ENCODE results near the gene WASF2. TPM values are rescaled to one million over a fixed set of nuclear protein-coding genes. Genes with fewer than 3 reads are reported as not detected.

The WASF2 gene
- total RNA-seq, 1 experiment from 2014 or later = 9.7 TPM

GRCh38 chr1:27523337-27524020, 33.5 kb upstream of the WASF2 start:
- DNase-seq (ENCODE audit: low read depth, low spot score) = no peak
- in situ Hi-C loops (cut with HindIII; ENCODE audit: low pct_unique_long_range_greater_than_20kb, low sequenced_read_pairs) = no loop called here

- peak; percentile 8 for DNase-seq (ENCODE audit: low read depth, low spot score)
- in situ Hi-C loops (cut with HindIII; ENCODE audit: low pct_unique_long_range_greater_than_20kb, low sequenced_read_pairs) = no loop called here
These were observed 32.7 kb upstream of the WASF2 start for GRCh38 chr1:27522432-27523336.

GRCh38 chr1:27521861-27522431, 32.0 kb upstream of the WASF2 start:
- in situ Hi-C loops (cut with HindIII; ENCODE audit: low pct_unique_long_range_greater_than_20kb, low sequenced_read_pairs) = no loop called here

GRCh38 chr1:27521336-27521831, 31.4 kb upstream of the WASF2 start:
- in situ Hi-C loops (cut with HindIII; ENCODE audit: low pct_unique_long_range_greater_than_20kb, low sequenced_read_pairs) = no loop called here
- DNase-seq (ENCODE audit: low read depth, low spot score) = no peak

More at GRCh38 chr1:27521861-27522431, 32.0 kb upstream of the WASF2 start:
- DNase-seq (ENCODE audit: low read depth, low spot score) = no peak

GRCh38 chr1:27520651-27521050, 30.7 kb upstream of the WASF2 start:
- no peak for DNase-seq (ENCODE audit: low read depth, low spot score)
- in situ Hi-C loops (cut with HindIII; ENCODE audit: low pct_unique_long_range_greater_than_20kb, low sequenced_read_pairs) = no loop called here

GRCh38 chr1:27519331-27520258, 29.6 kb upstream of the WASF2 start:
- DNase-seq (ENCODE audit: low read depth, low spot score) = no peak
- in situ Hi-C loops (cut with HindIII; ENCODE audit: low pct_unique_long_range_greater_than_20kb, low sequenced_read_pairs) = no loop called here

- no peak for DNase-seq (ENCODE audit: low read depth, low spot score)
- in situ Hi-C loops (cut with HindIII; ENCODE audit: low pct_unique_long_range_greater_than_20kb, low sequenced_read_pairs) = no loop called here
These were observed 28.8 kb upstream of the WASF2 start for GRCh38 chr1:27518808-27519207.

GRCh38 chr1:27517907-27518718, 28.1 kb upstream of the WASF2 start:
- no peak for DNase-seq (ENCODE audit: low read depth, low spot score)

GRCh38 chr1:27517301-27517700, 27.3 kb upstream of the WASF2 start:
- no peak for DNase-seq (ENCODE audit: low read depth, low spot score)
- in situ Hi-C loops (cut with HindIII; ENCODE audit: low pct_unique_long_range_greater_than_20kb, low sequenced_read_pairs) = no loop called here

More at GRCh38 chr1:27517907-27518718, 28.1 kb upstream of the WASF2 start:
- in situ Hi-C loops (cut with HindIII; ENCODE audit: low pct_unique_long_range_greater_than_20kb, low sequenced_read_pairs) = no loop called here

GRCh38 chr1:27515626-27516025, 25.7 kb upstream of the WASF2 start:
- no peak for DNase-seq (ENCODE audit: low read depth, low spot score)
- in situ Hi-C loops (cut with HindIII; ENCODE audit: low pct_unique_long_range_greater_than_20kb, low sequenced_read_pairs) = no loop called here

GRCh38 chr1:27513958-27514357, 24.0 kb upstream of the WASF2 start:
- DNase-seq (ENCODE audit: low read depth, low spot score) = no peak
- in situ Hi-C loops (cut with HindIII; ENCODE audit: low pct_unique_long_range_greater_than_20kb, low sequenced_read_pairs) = no loop called here

GRCh38 chr1:27513528-27513927, 23.6 kb upstream of the WASF2 start:
- DNase-seq (ENCODE audit: low read depth, low spot score) = no peak
- in situ Hi-C loops (cut with HindIII; ENCODE audit: low pct_unique_long_range_greater_than_20kb, low sequenced_read_pairs) = no loop called here

- no peak for DNase-seq (ENCODE audit: low read depth, low spot score)
- in situ Hi-C loops (cut with HindIII; ENCODE audit: low pct_unique_long_range_greater_than_20kb, low sequenced_read_pairs) = no loop called here
These were observed 19.4 kb upstream of the WASF2 start for GRCh38 chr1:27509127-27510080.

GRCh38 chr1:27507960-27508665, 18.1 kb upstream of the WASF2 start:
- DNase-seq (ENCODE audit: low read depth, low spot score) = peak; percentile 32

GRCh38 chr1:27506703-27507102, 16.7 kb upstream of the WASF2 start:
- DNase-seq (ENCODE audit: low read depth, low spot score) = no peak

More at GRCh38 chr1:27507960-27508665, 18.1 kb upstream of the WASF2 start:
- in situ Hi-C loops (cut with HindIII; ENCODE audit: low pct_unique_long_range_greater_than_20kb, low sequenced_read_pairs) = no loop called here

More at GRCh38 chr1:27506703-27507102, 16.7 kb upstream of the WASF2 start:
- in situ Hi-C loops (cut with HindIII; ENCODE audit: low pct_unique_long_range_greater_than_20kb, low sequenced_read_pairs) = no loop called here

Data from SK-MEL-5 (cell line).